ENCODE results near the gene THAP7.
"Not testable (repeated sequence)": the region's sequence is repeated elsewhere in the genome, so short reads cannot be mapped to it uniquely, and the experiment has no call there.

The THAP7 gene

DNA sequence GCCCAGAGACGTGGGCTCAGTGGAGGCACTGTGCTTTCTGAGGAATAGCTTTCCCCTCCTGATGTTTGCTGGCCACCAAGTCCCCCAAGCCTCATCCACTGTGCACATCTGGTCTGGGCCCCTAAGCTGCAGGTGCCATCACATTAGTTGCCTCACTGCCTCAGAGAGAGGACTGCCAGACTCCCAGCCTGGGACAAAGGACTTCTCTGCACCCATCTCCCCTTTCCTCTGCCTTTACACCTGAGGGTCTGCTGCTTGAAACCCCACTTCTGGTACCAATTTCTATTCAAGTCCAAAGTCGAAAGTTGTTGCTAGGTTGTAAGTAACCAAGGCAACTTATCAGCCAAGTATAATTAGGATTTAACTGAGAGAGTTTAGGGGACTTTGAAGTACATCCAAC lies 23.5 kb downstream of the THAP7 start:
- DNase-seq (ENCODE audit: low spot score) = no peak

DNA sequence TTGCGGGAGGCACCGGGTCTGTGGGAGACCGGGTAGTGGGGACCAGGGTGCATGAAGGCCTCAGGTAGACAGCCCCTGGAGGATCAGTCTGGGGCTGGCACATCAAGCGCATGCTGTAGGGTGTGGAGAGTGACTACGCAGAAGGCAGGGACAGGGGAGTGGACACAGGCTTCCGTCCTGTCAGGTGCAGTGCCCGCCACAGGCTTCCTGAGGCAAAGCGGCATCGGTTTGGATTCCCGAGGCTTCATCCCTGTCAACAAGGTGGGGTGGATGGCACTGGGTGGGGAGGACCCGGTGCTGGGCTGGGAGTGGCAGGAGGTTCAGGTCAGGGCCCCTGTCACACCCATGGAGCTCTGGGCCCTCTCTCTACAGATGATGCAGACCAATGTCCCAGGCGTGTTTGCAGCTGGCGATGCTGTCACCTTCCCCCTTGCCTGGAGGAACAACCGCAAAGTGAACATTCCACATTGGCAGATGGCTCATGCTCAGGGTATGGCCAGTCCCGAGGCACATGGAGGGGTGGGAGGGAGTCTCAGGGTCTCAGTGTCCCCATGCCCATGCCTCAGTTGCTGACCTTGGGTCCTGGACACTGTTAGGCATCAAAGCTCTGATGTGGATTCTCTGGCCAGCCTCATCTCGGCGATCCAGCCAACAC lies 24.3 kb downstream of the THAP7 start:
- no peak for DNase-seq (ENCODE audit: low spot score)

DNA sequence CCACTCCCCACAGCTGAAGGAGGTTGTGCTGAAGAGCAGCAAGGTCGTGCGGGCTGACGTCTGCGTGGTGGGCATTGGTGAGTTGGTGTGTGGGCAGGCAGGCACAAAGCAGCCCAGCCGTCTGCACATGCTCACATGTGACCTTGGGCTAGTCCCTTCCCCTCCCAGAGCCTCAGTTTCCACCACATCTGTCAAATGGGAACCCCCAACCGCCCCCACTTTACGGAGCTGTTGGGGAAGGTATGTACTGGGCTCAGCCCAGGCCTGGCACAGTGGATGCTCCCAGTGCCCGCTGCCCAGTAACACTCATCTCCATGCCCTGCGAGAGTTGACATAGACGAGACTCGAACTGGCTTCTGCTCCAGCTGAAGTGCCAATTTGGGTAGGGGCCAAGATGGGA lies 24.9 kb downstream of the THAP7 start:
- no peak for DNase-seq (ENCODE audit: low spot score)

DNA sequence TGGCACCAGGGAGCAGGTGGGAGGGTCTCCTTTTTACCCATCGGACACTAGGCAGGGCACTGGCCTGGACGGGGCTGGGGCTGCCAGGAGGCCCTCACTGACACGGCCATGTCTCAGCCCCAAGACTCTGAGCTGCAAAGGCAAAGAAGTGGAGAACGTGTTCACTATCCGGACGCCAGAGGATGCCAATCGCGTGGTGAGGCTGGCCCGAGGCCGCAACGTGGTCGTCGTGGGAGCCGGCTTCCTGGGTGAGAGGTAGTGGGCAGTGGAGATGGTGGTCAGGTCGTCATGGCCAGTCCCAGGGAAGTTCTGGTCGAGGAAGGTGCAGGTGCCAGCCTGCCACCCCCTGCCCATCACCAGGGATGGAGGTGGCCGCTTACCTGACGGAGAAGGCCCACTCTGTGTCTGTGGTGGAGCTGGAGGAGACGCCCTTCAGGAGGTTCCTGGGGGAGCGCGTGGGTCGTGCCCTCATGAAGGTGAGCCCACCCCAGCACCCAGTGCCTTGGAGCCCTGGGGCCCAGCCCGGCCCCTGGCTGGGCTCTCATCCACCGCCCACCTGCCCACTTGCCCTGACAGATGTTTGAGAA lies 25.5 kb downstream of the THAP7 start:
- DNase-seq (ENCODE audit: low spot score) = no peak

DNA sequence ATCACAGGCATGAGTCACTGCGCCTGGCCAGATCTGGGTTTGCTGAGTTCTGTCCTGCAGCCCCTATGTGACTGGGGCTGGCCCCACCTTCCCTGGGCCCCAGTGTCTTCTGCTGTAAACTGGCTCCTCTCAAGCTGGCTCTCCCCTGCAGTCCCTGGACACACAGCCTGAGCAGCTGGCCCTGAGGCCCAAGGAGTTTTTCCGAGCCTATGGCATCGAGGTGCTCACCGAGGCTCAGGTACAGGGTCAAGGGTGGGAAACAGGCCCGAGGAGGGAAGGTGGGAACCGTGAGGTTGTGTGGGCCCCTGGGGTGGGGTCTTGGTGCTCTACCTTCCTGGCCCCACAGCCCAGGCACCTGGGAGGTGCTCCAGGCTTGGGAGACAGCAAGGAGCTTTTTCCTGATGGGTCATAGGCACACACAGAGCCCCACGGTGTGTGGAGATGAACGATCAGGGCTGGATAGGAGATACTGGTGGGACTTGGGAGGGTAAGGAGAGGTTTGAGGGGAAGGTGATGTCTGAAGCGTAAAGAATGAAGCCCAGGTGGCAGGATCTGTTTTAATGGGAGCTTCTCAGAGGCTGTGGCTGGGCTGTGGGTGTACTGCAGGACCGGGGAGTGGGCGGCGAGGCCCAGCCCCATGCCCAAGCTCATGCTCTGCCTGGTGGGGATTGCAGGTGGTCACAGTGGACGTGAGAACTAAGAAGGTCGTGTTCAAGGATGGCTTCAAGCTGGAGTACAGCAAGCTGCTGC lies 26.2 kb downstream of the THAP7 start:
- DNase-seq (ENCODE audit: low spot score) = no peak

DNA sequence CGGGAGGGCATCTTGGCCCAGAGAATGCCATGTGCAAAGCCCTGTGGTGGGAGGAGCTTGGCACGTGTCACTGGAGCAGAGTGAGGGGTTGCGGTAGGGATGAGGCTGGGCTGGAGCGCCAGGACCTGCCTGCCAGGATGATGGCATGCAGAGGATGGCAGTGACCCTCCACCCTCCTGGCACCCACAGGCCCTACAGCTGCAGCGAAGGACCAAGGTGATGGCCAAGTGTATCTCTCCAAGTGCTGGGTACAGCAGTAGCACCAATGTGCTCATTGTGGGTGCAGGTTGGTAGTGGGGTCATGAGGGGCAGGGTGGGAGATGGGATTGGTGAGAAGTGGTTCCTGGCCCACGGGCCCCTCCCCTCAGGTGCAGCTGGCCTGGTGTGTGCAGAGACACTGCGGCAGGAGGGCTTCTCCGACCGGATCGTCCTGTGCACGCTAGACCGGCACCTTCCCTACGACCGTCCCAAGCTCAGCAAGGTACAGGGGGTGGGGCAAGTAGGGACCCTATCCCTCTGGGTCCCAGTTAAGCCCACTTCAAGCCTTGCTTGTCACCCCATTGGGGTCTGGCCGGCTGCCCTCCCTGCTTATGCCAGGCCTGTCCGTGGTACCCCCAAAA lies 27.5 kb downstream of the THAP7 start:
- DNase-seq (ENCODE audit: low spot score) = no peak

DNA sequence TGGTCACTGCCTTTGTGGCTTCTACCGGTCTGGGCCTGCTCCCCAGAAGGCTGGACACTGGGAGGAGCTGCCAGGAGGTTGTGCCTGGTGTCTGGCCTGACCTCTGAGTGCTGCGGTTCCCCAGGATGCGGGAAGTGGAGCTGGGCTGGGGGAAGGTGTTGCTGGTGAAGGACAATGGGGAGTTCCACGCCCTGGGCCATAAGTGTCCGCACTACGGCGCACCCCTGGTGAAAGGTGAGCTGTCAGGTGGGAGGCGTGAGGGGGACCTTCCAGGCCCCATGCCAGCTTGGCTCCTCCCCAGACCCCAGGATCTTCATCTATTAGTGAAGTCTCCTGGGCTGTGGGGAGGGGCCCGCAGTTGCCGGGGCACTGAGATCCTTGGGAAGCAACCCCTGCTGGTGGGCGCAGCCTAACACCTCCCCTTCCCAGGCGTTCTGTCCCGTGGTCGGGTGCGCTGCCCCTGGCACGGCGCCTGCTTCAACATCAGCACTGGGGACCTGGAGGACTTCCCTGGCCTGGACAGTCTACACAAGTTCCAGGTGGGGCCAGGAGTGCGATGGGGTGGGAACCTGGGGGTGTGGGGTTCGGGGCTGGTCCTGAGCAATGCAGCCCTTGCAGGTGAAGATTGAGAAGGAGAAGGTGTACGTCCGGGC lies 28.2 kb downstream of the THAP7 start:
- no peak for DNase-seq (ENCODE audit: low spot score)

DNA sequence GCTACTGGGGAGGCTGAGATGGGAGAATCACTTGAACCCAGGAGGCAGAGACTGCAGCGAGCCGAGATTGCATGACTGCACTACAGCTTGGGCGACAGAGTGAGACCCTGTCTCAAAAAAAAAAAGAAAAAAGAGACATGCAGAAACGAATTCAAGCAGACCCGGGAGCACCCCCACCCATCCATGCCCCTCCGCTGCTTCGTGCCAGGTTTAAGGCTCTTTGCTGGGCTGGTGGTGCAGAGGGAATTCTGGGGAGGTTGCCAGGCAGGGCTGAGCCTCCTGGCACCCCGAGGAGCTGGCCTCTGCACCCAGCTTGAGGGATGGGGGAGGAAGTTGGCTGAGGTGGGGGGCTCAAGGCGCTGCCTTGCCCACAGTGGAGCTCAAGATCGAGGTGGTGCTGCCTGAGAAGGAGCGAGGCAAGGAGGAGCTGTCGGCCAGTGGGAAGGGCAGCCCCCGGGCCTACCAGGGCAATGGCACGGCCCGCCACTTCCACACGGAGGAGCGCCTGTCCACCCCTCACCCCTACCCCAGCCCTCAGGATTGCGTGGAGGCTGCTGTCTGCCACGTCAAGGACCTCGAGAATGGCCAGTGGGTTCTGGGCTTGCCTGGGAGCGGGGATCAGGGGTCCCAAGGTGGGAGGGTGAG lies 28.9 kb downstream of the THAP7 start:
- no peak for DNase-seq (ENCODE audit: low spot score)

DNA sequence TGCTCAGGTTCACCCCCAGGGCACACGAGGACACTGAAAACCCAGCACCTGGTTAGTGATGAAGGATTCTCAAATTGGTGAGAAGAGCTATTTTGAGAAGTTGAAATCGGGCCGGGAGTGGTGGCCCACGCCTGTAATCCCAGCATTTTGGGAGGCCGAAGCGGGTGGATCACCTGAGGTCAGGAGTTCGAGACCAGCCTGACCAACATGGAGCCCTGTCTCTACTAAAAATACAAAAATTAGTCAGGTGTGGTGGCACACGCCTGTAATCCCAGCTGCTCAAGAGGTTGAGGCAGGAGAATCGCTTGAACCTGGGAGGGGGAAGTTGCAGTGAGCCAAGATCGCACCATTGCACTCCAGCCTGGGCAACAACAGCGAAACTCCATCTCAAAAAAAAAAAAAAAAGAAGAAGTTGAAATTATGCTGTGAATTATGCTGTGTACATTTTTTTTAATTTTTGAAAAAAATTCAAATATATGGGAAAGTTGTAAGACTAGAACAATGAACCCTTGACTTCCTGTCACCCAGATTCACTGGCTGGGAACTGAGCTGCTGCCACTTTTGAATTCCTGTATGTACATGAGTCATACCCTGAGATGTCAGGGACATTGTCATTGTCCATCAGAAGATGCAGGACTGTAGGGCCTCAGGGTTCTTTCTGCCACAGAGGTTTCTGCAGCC lies 29.8 kb downstream of the THAP7 start:
- DNase-seq (ENCODE audit: low spot score) = not testable (repeated sequence)

DNA sequence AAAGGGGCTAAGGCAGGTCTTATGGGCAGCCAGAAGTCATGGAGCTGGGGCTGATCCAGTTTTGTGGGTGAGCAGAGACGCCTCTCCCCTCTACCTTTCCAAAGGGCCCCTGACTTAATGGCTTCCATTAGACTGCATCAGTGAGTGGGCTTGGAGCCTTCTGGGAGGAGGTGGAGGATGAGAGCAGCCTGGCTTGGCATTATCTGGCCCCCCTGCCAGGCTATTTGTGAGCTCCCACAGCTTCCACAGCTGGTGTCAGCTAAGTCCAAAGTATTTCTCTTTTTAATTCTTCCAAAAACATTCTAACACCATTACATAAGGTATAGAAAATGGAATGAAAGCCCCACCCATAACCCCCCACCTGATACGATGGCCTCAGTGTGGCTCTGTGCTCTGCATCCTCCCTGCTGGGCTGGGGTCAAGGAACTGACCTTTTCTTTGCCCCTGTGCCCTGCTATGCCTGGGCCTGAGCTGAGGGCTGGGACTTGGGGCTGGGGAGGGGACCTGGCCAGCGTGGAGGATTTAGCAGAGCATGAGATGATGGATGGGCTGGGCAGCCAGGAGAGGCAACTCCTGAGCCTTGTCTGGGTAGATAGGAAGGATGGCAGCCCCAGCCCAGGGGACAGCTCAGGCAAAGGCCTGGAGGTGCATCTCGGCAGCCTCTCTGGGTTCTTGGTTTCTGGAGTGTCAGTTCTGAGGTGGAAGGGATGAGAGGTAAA lies 30.8 kb downstream of the THAP7 start:
- DNase-seq (ENCODE audit: low spot score) = no peak

DNA sequence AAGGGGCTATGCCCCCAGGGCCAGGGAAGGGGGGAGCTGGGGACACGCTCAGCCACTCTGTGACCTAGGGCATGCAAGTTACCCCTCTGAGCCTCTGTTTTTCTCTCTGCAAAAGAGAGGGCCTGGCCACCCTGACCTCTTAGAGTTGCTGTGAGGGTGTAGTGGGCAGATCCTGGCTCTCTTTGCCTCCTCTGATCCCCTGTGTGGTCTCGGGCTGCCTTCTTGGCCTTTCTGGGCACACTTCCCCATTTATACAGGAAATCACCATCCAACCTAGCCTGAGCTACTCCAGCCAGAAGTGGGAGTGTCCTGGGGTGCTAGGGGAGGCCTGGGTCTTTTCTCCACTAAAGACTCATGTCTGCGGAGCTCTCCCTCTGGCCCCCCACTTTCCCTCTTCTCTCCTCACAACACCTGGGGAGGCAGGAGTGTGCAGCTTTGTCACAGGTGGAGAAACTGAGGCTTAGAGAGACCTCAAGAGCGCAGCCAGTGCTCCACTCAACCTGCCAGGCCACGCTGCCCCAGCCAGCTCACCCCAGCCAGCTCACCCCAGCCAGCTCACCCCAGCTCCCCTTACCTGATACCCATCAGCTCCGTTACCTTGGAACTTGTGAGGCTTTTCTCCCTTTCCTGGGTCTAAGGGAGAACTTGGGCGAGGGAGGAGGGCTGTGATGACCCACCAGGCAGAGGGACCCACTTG lies 33.5 kb downstream of the THAP7 start:
- DNase-seq (ENCODE audit: low spot score) = peak; percentile 42

DNA sequence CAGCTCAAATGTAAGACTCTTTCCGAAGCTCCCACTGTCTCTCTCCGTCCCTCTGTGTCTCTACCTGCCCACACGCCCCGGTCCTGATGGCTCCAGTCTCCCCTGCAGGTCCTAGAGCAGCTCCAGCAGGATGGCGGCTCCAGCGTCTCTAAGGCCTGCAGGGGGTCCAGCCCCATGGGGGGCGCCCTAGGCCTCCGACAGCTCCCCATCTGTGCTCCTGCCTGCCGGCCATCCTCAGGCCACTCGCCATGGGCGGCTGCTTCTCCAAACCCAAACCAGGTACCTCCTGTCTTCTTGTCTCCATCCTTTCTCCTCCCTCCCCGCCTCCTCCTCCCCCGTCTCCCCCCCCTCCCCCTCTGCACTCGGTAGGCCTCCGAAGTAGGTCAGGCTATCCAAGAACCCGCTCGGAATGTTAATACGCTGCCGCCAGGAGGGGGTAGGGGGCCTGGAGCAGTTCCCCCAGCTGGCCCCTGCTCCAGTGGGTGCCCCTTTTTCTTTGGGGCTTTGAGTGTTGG lies 34.2 kb downstream of the THAP7 start:
- DNase-seq (ENCODE audit: low spot score) = no peak

DNA sequence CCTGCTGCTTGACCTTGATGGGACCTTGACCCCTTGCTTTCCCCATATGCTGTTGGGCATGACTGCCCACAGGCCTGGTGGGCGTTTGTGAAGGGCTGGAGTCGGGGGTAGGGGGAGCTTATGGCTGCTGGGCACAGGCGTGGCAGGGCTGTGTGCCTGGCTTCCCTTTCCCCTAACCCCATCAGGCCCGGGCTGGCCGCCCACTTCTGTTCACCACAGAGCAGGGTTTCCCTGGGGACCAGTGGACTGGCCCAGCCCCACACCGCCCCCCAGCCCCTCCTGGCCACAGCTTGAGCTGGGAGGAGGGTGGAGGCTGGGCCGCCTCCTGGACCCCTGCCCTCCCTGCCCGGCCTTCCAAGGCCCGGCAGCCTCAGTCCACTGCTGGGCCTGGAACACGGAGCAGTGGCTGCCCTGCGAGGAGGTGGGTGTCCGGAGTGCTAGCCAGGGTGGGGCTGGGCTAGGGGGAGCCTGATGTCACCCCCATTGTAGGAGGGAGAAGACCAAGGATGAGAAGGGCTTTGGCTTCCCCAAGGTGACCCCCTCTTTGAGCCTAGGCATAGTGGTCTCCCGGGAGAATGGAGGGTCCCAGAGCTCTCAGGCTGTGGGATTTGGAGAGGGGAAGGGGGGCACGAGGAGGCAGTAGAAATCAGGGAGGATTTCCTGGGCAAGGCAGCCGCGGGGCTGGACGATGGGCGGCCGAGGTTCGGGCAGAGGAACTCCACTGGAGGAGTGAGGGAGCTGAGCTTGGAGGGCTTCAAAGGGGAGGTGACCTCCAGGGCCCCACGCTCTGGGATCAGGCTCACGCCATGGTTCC lies 34.8 kb downstream of the THAP7 start, which contains the start of gene AIFM3:
AIFM3 (plus strand) TSS at position 373 of the 814 bp plus-strand sequence. CDS start 690 bp downstream, outside the sequence.
- DNase-seq (ENCODE audit: low spot score) = no peak

DNA sequence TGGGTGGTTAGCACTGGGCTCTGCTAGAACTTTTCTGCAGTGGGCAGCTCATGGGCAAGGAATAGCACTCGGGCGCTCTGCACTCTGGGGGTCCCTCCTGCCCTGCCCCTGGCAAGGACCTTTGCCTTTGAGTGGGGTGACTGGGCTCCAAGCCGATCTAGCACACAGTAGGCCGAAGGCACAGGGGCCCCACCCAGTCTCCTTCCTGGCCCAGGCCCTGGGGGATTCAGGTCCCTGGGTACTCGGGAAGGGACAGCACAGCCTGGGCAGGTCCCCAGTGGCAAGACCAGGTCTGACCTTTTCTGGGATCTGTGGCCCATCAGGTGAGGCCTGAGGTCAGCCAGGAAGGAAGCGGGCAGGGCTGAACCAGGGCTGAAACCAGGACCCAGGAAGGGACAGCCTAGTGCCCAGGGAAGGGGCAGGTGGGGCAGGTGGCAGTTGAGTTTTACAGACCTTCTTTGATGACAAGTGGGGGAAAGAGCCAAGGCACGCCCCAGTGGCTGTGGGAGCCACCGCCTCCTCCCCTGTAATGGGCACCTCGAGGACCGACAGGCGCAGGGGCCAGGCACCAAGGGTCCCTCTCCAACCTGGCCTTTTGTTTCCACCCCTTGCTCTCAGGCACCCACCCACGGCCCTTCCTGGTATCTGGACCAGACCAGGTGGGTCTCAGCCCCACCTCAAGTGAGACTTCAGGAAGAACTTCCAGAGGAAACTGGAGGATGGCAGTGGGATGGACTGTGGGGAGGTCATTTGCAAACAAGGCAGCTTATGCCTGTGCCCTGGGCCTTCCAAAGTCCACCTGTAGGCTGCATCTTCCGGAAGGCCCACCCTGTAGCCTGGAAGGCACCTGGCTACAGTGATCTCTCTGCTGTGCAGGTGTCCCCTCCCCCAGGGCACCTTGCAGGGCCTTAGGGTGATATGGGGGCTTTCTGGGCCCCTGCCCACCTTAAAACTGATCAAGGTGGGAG lies 35.7 kb downstream of the THAP7 start:
- no peak for DNase-seq (ENCODE audit: low spot score)

DNA sequence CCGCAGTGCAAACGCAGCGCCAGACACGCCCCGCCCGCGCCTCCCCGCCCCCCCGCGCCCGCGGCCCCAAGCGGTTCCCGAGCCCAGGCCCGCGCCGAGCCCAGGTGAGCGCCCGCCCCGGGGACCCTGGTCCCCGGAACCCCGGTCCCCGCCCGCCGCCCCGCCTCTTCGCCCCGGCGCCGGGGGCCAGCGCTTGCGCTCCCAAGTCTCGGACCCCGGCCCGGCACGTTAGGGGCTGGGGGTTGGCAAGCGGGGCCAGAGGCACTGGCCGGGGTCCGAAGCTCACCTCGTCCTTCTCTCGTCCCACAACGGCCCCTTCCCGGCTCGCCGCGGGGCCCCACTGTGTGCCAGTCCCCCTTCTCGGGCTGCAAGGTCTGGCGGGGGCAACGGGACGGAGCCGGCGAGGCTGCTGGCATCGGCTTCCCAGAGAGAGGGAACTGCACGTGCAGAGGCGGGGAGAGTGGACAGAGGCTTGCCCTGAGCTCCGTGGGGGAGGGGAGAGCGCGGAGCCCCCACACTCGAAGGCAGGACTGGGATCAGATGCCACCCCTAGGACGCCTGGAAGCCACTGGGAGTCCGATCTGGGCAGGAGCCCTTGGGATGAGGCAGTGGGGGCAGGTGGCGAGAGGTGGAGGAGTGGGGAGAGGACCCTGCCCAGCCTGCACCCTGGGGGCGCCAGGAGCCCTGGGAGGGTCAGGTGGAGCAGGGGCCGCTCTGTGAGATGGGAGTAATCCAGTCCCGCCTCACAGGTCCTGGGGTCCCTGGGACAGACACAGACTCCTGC lies 36.6 kb downstream of the THAP7 start:
- no peak for DNase-seq (ENCODE audit: low spot score)

DNA sequence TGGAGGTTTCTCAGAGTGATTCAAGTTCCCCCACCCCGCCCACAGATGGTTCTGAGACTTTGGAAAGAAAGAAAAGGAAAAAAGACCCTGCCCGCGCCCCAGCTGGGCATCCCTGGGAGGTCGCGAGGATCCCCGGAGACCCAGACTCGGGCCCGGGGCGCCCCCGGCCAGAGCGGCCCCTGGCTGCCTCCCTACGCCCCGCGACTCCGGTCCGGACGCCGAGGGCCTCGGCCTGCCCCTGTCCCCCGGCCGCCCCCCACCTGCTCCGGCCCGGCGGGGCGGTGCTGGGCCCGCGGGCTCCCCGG lies 37.2 kb downstream of the THAP7 start:
- no peak for DNase-seq (ENCODE audit: low spot score)
